ENCODE measurements around the gene WFDC8. TPM values are rescaled to one million over a fixed set of nuclear protein-coding genes. Genes with fewer than 3 reads are reported as not detected.

Gene WFDC8
- total RNA-seq, 1 donor from 2014 or later, result not detected

DNA sequence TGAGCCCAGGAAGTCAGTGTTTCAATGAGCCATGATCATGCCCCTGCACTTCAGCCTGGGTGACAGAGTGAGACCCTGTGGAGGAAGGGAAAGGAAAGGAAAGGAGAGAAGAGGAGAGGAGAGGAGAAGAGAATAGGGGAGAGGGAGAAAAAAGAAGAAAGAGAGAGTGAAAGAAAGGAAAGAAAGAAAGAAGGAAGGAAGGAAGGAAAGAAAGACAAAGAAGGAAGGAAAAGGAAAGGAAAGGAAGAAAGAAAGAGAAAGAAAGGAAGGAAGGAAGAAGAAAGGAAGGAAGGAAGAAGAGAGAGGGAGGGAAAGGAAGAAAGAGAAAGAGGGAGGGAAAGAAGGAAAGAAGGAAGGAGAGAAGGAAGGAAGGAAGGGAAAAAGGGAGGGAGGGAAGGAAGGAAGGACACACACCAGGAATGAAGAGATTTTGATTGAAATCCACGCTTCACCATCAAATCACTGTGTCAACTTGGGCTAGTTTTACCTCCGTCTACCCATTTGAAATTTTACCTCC is 14.3 kb downstream of the WFDC8 start:
- H3K27me3 ChIP-seq (ENCODE audit: control insufficient read depth, insufficient read depth, low read length), result peaks cover 2% of the 10 kb centered on the region
- no peak for TF ChIP-seq CTCF (IDR thresholded peaks at IDR 0.05; ENCODE audit: insufficient read depth, low read length, severe bottlenecking)
- no peak for DNase-seq (ENCODE audit: low read depth)

GRCh38 chr20:45555198-45555597 is 23.9 kb downstream of the WFDC8 start:
- Histone ChIP-seq H3K4me3 (ENCODE audit: low read depth, low read length) (no peak overlapping the region), H3K27me3 (ENCODE audit: control insufficient read depth, insufficient read depth, low read length) (peaks cover 4% of the 10 kb centered on the region), H3K36me3 (ENCODE audit: control insufficient read depth, insufficient read depth, low read length) (no peaks in the 10 kb centered on the region)
- FAIRE-seq, result no peak
- TF ChIP-seq CTCF (IDR thresholded peaks at IDR 0.05; ENCODE audit: insufficient read depth, low read length, severe bottlenecking), result no peak
- no peak for DNase-seq (ENCODE audit: low read depth)

More for the DNA sequence above, 14.3 kb downstream of the WFDC8 start:
- Histone ChIP-seq H3K4me3 (ENCODE audit: low read depth, low read length) (no peak overlapping the region), H3K36me3 (ENCODE audit: control insufficient read depth, insufficient read depth, low read length) (no peaks in the 10 kb centered on the region)
- FAIRE-seq, result no peak

GRCh38 chr20:45552456-45552855 is 26.6 kb downstream of the WFDC8 start:
- Histone ChIP-seq H3K4me3 (ENCODE audit: low read depth, low read length) (no peak overlapping the region), H3K27me3 (ENCODE audit: control insufficient read depth, insufficient read depth, low read length) (peaks cover 4% of the 10 kb centered on the region), H3K36me3 (ENCODE audit: control insufficient read depth, insufficient read depth, low read length) (no peaks in the 10 kb centered on the region)
- no peak for DNase-seq (ENCODE audit: low read depth)
- no peak for TF ChIP-seq CTCF (IDR thresholded peaks at IDR 0.05; ENCODE audit: insufficient read depth, low read length, severe bottlenecking)
- FAIRE-seq, result no peak

DNA sequence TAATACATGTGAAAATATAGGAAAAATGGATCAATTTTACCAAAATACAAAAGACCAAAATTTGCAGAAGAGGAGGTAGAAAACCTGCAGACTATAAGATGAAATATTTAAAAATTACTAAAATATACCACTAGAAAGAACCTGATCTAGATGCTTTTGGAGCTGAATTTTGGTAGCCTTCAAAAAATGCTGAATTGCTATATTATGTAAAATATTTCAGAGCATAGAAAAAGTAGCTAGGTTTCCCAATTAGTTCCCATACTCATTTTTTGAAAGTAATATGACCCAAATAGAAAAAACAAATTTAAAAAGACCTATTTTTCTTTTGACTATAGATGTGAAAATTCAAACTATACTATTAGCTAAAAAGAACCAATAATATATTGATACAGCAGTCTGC is 28.3 kb downstream of the WFDC8 start:
- Histone ChIP-seq H3K4me3 (ENCODE audit: low read depth, low read length) (no peak overlapping the region), H3K36me3 (ENCODE audit: control insufficient read depth, insufficient read depth, low read length) (no peaks in the 10 kb centered on the region), H3K27me3 (ENCODE audit: control insufficient read depth, insufficient read depth, low read length) (peaks cover 8% of the 10 kb centered on the region)
- FAIRE-seq (no peak), DNase-seq (ENCODE audit: low read depth) (no peak)
- no peak for TF ChIP-seq CTCF (IDR thresholded peaks at IDR 0.05; ENCODE audit: insufficient read depth, low read length, severe bottlenecking)

DNA sequence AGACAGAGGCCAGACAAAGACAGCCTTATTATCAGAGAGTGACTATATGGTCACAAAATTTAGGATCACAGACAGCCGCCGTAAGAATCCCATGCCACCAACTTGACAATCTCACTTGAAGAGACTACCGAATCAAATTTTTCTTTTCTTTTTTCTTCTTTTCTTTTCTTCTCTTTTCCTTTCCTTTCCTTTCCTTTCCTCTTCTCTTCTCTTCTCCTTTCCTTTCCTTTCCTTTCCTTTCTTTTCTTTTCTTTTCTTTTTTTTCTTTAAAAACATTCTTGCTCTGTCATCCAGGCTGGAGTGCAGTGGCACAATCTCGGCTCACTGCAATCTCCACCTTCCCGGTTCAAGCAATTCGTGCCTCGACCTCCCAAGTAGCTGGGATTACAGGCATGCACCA is 30.7 kb downstream of the WFDC8 start:
- Histone ChIP-seq H3K4me3 (ENCODE audit: low read depth, low read length) (no peak overlapping the region), H3K36me3 (ENCODE audit: control insufficient read depth, insufficient read depth, low read length) (no peaks in the 10 kb centered on the region), H3K27me3 (ENCODE audit: control insufficient read depth, insufficient read depth, low read length) (peaks cover 6% of the 10 kb centered on the region)
- no peak for TF ChIP-seq CTCF (IDR thresholded peaks at IDR 0.05; ENCODE audit: insufficient read depth, low read length, severe bottlenecking)
- FAIRE-seq, result no peak
- no peak for DNase-seq (ENCODE audit: low read depth)

- H3K4me3 ChIP-seq (ENCODE audit: low read depth, low read length), result no peak within 1 kb of the TSS
- DNase-seq (ENCODE audit: low read depth), result no peak
- no peak for TF ChIP-seq CTCF (IDR thresholded peaks at IDR 0.05; ENCODE audit: insufficient read depth, low read length, severe bottlenecking)
- H3K27me3 ChIP-seq (ENCODE audit: control insufficient read depth, insufficient read depth, low read length), result peaks cover 6% of the 10 kb centered on the region
- H3K36me3 ChIP-seq (ENCODE audit: control insufficient read depth, insufficient read depth, low read length), result no peaks in the 10 kb centered on the region
- no peak for FAIRE-seq
These were observed 31.8 kb downstream of the WFDC8 start, which contains the start of gene EPPIN for GRCh38 chr20:45547206-45547770. TSS of gene EPPIN (minus strand) at chr20:45547401. CDS start at chr20:45547357, 44 bp downstream.
